Transverse colon (tissue), 4 donors: Measurements from ENCODE around the gene UBE2E1. TPM values are rescaled to one million over a fixed set of nuclear protein-coding genes. Genes with fewer than 3 reads are reported as not detected.

ENCODE experiments used
- DNase-seq: peaks from one replicate; pipeline ENCODE4 v3.0.0-alpha.2; 2019
- H3K27ac ChIP-seq, 4 donors: fragments of 200-600 bp; sonication (generic); 2 replicates each; pipeline ENCODE4 v1.5.1; 2016 to 2018; ENCODE audit warnings: inconsistent platforms in 4 of 4
- H3K27me3 ChIP-seq: fragments of 200-600 bp; sonication (generic); 2 replicates; pipeline ENCODE4 v1.5.1; 2017; ENCODE audit warnings: inconsistent platforms
- H3K36me3 ChIP-seq, 4 donors: fragments of 200-600 bp; sonication (generic); 2 replicates each; pipeline ENCODE4 v1.5.1; 2017 to 2019; ENCODE audit warnings: inconsistent platforms in 4 of 4
- H3K4me1 ChIP-seq, 4 donors: fragments of 200-600 bp; sonication (generic); 2 replicates each; pipeline ENCODE4 v1.5.1; 2017 to 2020; ENCODE audit warnings: inconsistent platforms in 4 of 4
- H3K4me3 ChIP-seq, 4 donors: fragments of 200-600 bp; sonication (generic); 1 replicate in 1 of 4; 2 replicates in 3 of 4; pipeline versions ENCODE4 v1.5.1 to v1.6.1; 2017 to 2019; ENCODE audit warnings: inconsistent platforms in 4 of 4
- H3K9me3 ChIP-seq, 2 donors: fragments of 200-600 bp; sonication (generic); 2 replicates each; pipeline ENCODE4 v1.5.1; 2017 to 2019; ENCODE audit warnings: inconsistent platforms in 2 of 2
- EP300 ChIP-seq: sonication (generic); formaldehyde crosslinking; IDR thresholded peaks from one replicate; pipeline ENCODE4 v1.6.1; 2017; ENCODE audit warnings: antibody characterized with exemption, low read depth
- POLR2A ChIP-seq: fragments of 450-650 bp; IDR thresholded peaks from one replicate; pipeline ENCODE4 v1.6.1; 2016; ENCODE audit warnings: antibody characterized with exemption, mild to moderate bottlenecking, moderate library complexity
- POLR2AphosphoS5 ChIP-seq, 3 donors: sonication (generic); formaldehyde crosslinking; IDR thresholded peaks; one replicate each; pipeline ENCODE4 v1.6.1; 2016; ENCODE audit warnings: antibody characterized with exemption in 3 of 3
- WGBS, 2 donors: methylation state at CpG; one replicate each; pipeline ENCODE4 v1.1.5; 2018; ENCODE audit warnings: low coverage in 1 of 2; 5-methylcytosine and 5-hydroxymethylcytosine counted together
- in situ Hi-C, 4 donors: fragments of 200-750 bp; cut with MboI; loops; one replicate each; pipeline versions ENCODE4 v1.15.0 to v1.15.1; 2017; ENCODE audit warnings: low sequenced_read_pairs in 3 of 4, low pct_ligation_motif_present in 1 of 4, low pct_unique_long_range_greater_than_20kb in 1 of 4
- intact Hi-C: fragments of 100-400 bp; cut with DNase I; formaldehyde crosslinking; loops from one replicate; pipeline ENCODE4 v1.15.1; 2023; ENCODE audit warnings: low total_unique reads
- total RNA-seq, 4 donors: library from RNA; depleted of rRNA; stranded (reverse); fragments of >200 nt; gene quantifications; one replicate each; pipeline ENCODE4 v1.1.0, GENCODE V29; 2016
- TF ChIP-seq, protein P1 (sequence below), 5 experiments: fragments of 200-600 bp in 3 of 5; fragments of 450-650 bp in 2 of 5; sonication (generic) in 3 of 5; IDR thresholded peaks; 1 replicate in 2 of 5; 2 replicates in 3 of 5; pipeline ENCODE4 v1.5.1; 2016 to 2017; ENCODE audit warnings: antibody characterized with exemption in 5 of 5, inconsistent platforms in 3 of 5, mild to moderate bottlenecking in 2 of 5, moderate library complexity in 1 of 5

UBE2E1 gene
- total RNA-seq, 4 donors from 2014 or later = 62.0 to 109 (median 76.9) TPM

- peaks cover 10 to 48% (median 24%) of the 10 kb centered on the region in 4 donors for H3K4me1 ChIP-seq
- H3K36me3 ChIP-seq = no peaks in the 10 kb centered on the region
- in situ Hi-C loops (no loop called here), intact Hi-C loops (no loop called here)
- no peak for TF ChIP-seq POLR2AphosphoS5 (IDR thresholded peaks at IDR 0.05)
- no peak for TF ChIP-seq POLR2A
- TF ChIP-seq, protein P1, sequence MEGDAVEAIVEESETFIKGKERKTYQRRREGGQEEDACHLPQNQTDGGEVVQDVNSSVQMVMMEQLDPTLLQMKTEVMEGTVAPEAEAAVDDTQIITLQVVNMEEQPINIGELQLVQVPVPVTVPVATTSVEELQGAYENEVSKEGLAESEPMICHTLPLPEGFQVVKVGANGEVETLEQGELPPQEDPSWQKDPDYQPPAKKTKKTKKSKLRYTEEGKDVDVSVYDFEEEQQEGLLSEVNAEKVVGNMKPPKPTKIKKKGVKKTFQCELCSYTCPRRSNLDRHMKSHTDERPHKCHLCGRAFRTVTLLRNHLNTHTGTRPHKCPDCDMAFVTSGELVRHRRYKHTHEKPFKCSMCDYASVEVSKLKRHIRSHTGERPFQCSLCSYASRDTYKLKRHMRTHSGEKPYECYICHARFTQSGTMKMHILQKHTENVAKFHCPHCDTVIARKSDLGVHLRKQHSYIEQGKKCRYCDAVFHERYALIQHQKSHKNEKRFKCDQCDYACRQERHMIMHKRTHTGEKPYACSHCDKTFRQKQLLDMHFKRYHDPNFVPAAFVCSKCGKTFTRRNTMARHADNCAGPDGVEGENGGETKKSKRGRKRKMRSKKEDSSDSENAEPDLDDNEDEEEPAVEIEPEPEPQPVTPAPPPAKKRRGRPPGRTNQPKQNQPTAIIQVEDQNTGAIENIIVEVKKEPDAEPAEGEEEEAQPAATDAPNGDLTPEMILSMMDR (IDR thresholded peaks at IDR 0.05) = no peak
- TF ChIP-seq EP300 = no peak
- H3K9me3 ChIP-seq = no peaks in the 10 kb centered on the region
- H3K27ac ChIP-seq = no peak overlapping the region
- no peak overlapping the region for H3K4me3 ChIP-seq
- H3K27me3 ChIP-seq = no peaks in the 10 kb centered on the region
- no peak for DNase-seq
- WGBS, 2 donors = 45 to 49% methylated on average over 1 of the region's 1 CpG
These were observed 20.8 kb downstream of the UBE2E1 start for GRCh38 chr3:23826382-23827064.

DNA sequence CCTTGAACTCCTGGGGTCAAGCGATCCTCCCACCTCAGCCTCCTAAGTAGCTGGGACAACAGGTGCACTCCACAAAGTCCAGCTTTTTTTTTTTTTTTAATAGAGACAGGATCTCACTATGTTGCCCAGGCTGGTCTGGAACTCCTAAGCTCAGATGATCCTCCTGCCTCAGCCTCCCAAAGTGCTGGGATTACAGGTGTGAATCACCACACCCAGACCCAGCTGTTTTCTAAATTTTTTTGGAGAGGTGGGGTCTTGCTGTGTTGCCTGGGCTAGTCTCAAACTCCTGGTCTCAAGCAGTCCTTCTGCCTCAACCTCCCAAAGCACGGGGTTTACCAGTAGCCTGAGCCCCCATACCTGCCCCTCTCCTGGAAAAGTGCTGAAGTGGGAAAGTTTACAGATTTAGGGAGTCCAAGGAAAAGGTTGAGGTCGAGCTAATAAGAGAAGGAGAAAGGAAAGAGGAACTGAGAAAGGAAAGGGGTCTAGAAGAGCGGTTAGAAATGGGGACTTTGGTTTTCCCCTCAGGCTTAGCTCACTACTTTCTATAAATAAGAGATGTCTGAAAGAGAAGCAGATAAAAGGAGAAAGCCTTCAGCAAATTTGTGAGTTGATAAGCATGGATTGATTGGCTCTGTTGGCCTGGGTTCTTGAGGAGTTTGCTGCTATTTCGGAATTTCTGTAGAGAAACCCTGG lies 23.6 kb downstream of the UBE2E1 start:
- DNase-seq = no peak
- TF ChIP-seq EP300 (no peak), POLR2A (no peak), POLR2AphosphoS5 (IDR thresholded peaks at IDR 0.05) (no peak)
- TF ChIP-seq, protein P1 (IDR thresholded peaks at IDR 0.05) = no peak
- no peak overlapping the region for H3K4me3 ChIP-seq
- H3K4me1 ChIP-seq = peaks cover 9 to 42% (median 19%) of the 10 kb centered on the region in 4 donors
- 67 to 84% methylated on average over 3 to 5 of the region's 5 CpGs for WGBS, 2 donors
- in situ Hi-C loops = no loop called here
- no peaks in the 10 kb centered on the region for H3K27me3 ChIP-seq
- intact Hi-C loops = no loop called here
- no peaks in the 10 kb centered on the region for H3K9me3 ChIP-seq
- no peaks in the 10 kb centered on the region for H3K36me3 ChIP-seq
- no peak overlapping the region for H3K27ac ChIP-seq

DNA sequence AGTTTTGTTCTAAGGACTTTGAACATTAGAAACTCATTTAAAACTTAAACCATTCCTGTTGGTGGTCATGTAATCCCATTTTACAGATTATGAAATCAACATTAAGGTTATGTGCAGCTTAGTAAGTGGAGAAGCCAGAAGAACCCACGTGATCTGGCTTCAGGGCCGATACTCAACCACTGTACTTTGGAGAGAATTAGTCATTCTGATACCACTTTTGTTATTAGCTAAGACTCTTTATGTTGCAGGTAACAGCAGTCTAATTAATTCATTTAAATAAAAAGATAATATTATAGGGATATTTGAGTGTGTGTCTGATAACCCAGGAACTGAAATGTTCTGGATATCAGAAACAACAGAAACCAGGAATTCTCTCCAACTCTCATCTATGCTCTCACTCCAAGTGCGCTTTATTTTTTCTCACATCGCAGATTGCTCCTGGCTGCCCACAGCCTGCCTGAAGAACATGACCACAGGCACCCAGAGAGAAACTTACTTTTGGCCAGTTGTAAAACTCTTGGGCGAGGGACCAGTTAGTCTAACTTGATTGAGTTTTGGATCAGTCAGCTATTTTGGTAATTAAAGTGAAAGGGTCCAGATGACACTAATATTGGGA lies 25.2 kb downstream of the UBE2E1 start:
- TF ChIP-seq, protein P1 (IDR thresholded peaks at IDR 0.05) = no peak
- no peak for TF ChIP-seq EP300
- no peak for TF ChIP-seq POLR2A
- TF ChIP-seq POLR2AphosphoS5 (IDR thresholded peaks at IDR 0.05) = no peak
- no peak for DNase-seq
- peaks cover 4 to 41% (median 16%) of the 10 kb centered on the region in 4 donors for H3K4me1 ChIP-seq
- no peak overlapping the region for H3K4me3 ChIP-seq
- H3K9me3 ChIP-seq = no peaks in the 10 kb centered on the region
- in situ Hi-C loops = no loop called here
- no peaks in the 10 kb centered on the region for H3K27me3 ChIP-seq
- no peaks in the 10 kb centered on the region for H3K36me3 ChIP-seq
- WGBS, 2 donors = 73 to 84% methylated on average over 4 to 5 of the region's 5 CpGs
- intact Hi-C loops = no loop called here
- no peak overlapping the region for H3K27ac ChIP-seq

GRCh38 chr3:23831517-23832394 lies 26.0 kb downstream of the UBE2E1 start:
- WGBS, 2 donors = 88 to 96% methylated on average over 4 to 9 of the region's 9 CpGs
- no peak for DNase-seq
- Histone ChIP-seq H3K36me3 (no peaks in the 10 kb centered on the region), H3K9me3 (no peaks in the 10 kb centered on the region), H3K27me3 (no peaks in the 10 kb centered on the region), H3K4me3 (no peak overlapping the region), H3K27ac (no peak overlapping the region), H3K4me1 (peaks cover 0 to 41% (median 16%) of the 10 kb centered on the region in 4 donors)
- intact Hi-C loops = no loop called here
- TF ChIP-seq EP300 = no peak
- TF ChIP-seq, protein P1 (IDR thresholded peaks at IDR 0.05) = no peak
- no peak for TF ChIP-seq POLR2AphosphoS5 (IDR thresholded peaks at IDR 0.05)
- no peak for TF ChIP-seq POLR2A
- in situ Hi-C loops = no loop called here
